ENCODE data around the gene COPS3.

DNA sequence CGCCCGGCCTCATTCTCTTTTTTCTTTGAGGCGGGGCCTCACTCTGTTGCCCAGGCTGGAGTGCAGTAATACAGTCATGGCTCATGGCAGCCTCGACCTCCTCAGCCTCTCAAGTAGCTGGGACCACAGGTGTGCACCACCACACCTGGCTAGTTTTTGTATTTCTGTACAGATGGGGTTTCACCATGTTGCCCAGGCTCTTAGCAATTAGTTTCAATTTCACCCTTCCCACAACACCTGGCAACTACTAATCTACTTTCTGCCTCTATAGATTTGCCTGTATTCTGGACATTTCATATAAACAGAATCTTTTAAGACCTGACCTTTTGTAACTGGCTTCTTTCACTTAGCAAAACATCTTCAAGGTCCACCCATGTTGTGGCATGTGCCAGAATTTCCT lies 14.1 kb upstream of the COPS3 start:
- TF ChIP-seq, protein P1, sequence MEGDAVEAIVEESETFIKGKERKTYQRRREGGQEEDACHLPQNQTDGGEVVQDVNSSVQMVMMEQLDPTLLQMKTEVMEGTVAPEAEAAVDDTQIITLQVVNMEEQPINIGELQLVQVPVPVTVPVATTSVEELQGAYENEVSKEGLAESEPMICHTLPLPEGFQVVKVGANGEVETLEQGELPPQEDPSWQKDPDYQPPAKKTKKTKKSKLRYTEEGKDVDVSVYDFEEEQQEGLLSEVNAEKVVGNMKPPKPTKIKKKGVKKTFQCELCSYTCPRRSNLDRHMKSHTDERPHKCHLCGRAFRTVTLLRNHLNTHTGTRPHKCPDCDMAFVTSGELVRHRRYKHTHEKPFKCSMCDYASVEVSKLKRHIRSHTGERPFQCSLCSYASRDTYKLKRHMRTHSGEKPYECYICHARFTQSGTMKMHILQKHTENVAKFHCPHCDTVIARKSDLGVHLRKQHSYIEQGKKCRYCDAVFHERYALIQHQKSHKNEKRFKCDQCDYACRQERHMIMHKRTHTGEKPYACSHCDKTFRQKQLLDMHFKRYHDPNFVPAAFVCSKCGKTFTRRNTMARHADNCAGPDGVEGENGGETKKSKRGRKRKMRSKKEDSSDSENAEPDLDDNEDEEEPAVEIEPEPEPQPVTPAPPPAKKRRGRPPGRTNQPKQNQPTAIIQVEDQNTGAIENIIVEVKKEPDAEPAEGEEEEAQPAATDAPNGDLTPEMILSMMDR (IDR thresholded peaks at IDR 0.05; ENCODE audit: poor library complexity, severe bottlenecking) = no peak
- no peak for TF ChIP-seq EP300 (conservative IDR thresholded peaks at IDR 0.05; ENCODE audit: poor library complexity, severe bottlenecking)
- no peak for TF ChIP-seq EZH2 (IDR thresholded peaks at IDR 0.05; ENCODE audit: borderline replicate concordance, insufficient read depth, low read length, poor library complexity, severe bottlenecking)
- TF ChIP-seq, protein P2, sequence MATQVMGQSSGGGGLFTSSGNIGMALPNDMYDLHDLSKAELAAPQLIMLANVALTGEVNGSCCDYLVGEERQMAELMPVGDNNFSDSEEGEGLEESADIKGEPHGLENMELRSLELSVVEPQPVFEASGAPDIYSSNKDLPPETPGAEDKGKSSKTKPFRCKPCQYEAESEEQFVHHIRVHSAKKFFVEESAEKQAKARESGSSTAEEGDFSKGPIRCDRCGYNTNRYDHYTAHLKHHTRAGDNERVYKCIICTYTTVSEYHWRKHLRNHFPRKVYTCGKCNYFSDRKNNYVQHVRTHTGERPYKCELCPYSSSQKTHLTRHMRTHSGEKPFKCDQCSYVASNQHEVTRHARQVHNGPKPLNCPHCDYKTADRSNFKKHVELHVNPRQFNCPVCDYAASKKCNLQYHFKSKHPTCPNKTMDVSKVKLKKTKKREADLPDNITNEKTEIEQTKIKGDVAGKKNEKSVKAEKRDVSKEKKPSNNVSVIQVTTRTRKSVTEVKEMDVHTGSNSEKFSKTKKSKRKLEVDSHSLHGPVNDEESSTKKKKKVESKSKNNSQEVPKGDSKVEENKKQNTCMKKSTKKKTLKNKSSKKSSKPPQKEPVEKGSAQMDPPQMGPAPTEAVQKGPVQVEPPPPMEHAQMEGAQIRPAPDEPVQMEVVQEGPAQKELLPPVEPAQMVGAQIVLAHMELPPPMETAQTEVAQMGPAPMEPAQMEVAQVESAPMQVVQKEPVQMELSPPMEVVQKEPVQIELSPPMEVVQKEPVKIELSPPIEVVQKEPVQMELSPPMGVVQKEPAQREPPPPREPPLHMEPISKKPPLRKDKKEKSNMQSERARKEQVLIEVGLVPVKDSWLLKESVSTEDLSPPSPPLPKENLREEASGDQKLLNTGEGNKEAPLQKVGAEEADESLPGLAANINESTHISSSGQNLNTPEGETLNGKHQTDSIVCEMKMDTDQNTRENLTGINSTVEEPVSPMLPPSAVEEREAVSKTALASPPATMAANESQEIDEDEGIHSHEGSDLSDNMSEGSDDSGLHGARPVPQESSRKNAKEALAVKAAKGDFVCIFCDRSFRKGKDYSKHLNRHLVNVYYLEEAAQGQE (IDR thresholded peaks at IDR 0.05; ENCODE audit: borderline replicate concordance) = no peak
- no peak for TF ChIP-seq MXI1 (conservative IDR thresholded peaks at IDR 0.05; ENCODE audit: poor library complexity, severe bottlenecking)
- no peak for TF ChIP-seq SMC3 (conservative IDR thresholded peaks at IDR 0.05; ENCODE audit: poor library complexity)
- TF ChIP-seq POLR2AphosphoS5 (IDR thresholded peaks at IDR 0.05) = no peak
- TF ChIP-seq TAF1 (IDR thresholded peaks at IDR 0.05; ENCODE audit: low read depth) = no peak
- TF ChIP-seq RAD21 (conservative IDR thresholded peaks at IDR 0.05) = no peak
